Glutamatergic neuron (in vitro differentiated cells): ENCODE results near the gene SCMH1. TPM values are rescaled to one million over a fixed set of nuclear protein-coding genes. Genes with fewer than 3 reads are reported as not detected.

Source experiments
- DNase-seq: peaks from one replicate; pipeline ENCODE4 v3.0.0; 2022
- H3K27ac Mint-ChIP-seq: one replicate; pipeline ENCODE4 v1.8.0; 2020; ENCODE audit warnings: mild to moderate bottlenecking, mixed read lengths, inconsistent platforms; ENCODE audit not compliant: unreplicated experiment
- H3K27me3 Mint-ChIP-seq: one replicate; pipeline ENCODE4 v1.8.0; 2020; ENCODE audit warnings: mild to moderate bottlenecking, moderate library complexity, mixed read lengths, inconsistent platforms; ENCODE audit not compliant: unreplicated experiment
- H3K36me3 Mint-ChIP-seq: one replicate; pipeline ENCODE4 v1.8.0; 2020; ENCODE audit warnings: mild to moderate bottlenecking, mixed read lengths, inconsistent platforms; ENCODE audit not compliant: unreplicated experiment
- H3K4me1 Mint-ChIP-seq: one replicate; pipeline ENCODE4 v1.8.0; 2020; ENCODE audit warnings: mild to moderate bottlenecking, low read depth, mixed read lengths, inconsistent platforms; ENCODE audit not compliant: unreplicated experiment
- H3K4me3 Mint-ChIP-seq: one replicate; pipeline ENCODE4 v1.8.0; 2020; ENCODE audit warnings: mild to moderate bottlenecking, mixed read lengths, inconsistent platforms; ENCODE audit not compliant: unreplicated experiment
- H3K9me3 Mint-ChIP-seq: one replicate; pipeline ENCODE4 v1.8.0; 2020; ENCODE audit warnings: mild to moderate bottlenecking, moderate library complexity, mixed read lengths, inconsistent platforms; ENCODE audit not compliant: unreplicated experiment
- total RNA-seq: library from RNA; stranded (reverse); fragmentation: NEBNext Ultra II Directional; extraction: Animal tissue kit (Norgen Biotek cat#: 25700); gene quantifications from one replicate; pipeline ENCODE4 v1.2.1, GENCODE V29; 2021; ENCODE audit not compliant: unreplicated experiment
- TF ChIP-seq, protein P1 (sequence below): fragments of 200-600 bp; sonication (generic); IDR thresholded peaks from one replicate; pipeline ENCODE4 v1.5.0; 2021; ENCODE audit not compliant: partially characterized antibody, unreplicated experiment

The SCMH1 gene
- total RNA-seq, 1 donor from 2014 or later: 17.8 TPM

DNA sequence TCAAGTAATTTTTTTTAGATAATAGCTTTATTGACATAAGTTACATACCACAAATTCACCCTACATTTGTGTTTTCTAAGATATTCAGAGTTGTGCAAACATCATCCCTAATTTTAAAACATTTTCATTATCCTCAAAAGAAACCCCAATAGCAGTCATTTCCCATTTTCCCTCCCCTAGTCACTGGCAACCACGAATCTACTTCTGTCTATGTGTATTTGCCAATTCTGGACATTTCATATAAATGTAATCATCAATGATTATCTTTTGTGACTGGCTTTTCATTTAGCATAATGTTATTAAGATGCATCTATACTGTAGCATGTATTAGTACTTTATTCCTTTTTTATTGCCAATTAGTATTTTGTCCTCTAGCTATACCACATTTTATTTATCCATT lies 131.8 kb downstream of the SCMH1 start:
- TF ChIP-seq, protein P1, sequence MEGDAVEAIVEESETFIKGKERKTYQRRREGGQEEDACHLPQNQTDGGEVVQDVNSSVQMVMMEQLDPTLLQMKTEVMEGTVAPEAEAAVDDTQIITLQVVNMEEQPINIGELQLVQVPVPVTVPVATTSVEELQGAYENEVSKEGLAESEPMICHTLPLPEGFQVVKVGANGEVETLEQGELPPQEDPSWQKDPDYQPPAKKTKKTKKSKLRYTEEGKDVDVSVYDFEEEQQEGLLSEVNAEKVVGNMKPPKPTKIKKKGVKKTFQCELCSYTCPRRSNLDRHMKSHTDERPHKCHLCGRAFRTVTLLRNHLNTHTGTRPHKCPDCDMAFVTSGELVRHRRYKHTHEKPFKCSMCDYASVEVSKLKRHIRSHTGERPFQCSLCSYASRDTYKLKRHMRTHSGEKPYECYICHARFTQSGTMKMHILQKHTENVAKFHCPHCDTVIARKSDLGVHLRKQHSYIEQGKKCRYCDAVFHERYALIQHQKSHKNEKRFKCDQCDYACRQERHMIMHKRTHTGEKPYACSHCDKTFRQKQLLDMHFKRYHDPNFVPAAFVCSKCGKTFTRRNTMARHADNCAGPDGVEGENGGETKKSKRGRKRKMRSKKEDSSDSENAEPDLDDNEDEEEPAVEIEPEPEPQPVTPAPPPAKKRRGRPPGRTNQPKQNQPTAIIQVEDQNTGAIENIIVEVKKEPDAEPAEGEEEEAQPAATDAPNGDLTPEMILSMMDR: no peak
- no peaks in the 10 kb centered on the region for H3K27me3 Mint-ChIP-seq
- DNase-seq: no peak
- no peak overlapping the region for H3K4me3 Mint-ChIP-seq
- H3K9me3 Mint-ChIP-seq: no peaks in the 10 kb centered on the region
- H3K4me1 Mint-ChIP-seq: no peaks in the 10 kb centered on the region
- no peaks in the 10 kb centered on the region for H3K36me3 Mint-ChIP-seq
- no peak overlapping the region for H3K27ac Mint-ChIP-seq

DNA sequence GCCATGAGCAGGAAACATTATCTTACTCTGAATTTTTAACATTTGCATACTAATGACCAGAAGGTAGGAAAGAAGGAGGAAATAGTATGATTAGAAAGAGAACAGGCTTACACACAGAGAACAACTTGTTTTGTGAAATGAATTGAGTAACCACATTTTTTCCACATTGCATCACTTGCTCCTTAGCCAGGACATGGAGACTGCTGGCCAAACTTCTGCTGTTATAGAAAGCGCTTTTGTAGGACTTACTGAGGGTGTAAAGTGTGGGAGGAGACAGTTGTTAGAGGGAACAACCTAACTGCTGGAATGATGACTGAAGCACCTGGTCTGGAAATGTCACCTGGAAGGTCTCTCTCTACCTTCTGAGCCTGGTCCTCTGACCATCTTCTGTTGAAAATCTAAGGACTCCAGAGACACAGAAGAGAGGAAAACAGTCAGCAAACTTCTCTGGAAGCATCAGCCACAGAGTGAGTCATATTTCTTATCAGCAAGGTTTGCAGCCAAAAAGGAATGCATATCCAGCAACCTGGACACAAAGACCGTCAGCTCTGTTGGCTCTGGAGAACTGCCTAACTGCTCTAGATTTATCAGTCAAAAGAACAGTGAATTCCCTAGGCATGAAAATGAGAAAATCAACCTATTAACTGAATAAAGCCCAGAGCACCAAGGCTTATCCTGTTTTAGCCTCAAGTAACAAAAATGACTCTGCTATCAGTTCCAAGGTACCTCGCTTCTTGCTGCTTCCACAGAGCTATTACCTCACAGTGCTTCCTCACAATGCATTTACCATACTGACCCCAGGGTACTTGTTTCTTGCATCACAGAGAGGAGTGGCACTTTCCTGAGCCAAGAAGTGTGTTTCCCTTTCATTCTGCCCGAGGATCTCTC lies 132.6 kb downstream of the SCMH1 start:
- Mint-ChIP-seq H3K27me3 (no peaks in the 10 kb centered on the region), H3K4me3 (no peak overlapping the region), H3K36me3 (no peaks in the 10 kb centered on the region), H3K27ac (no peak overlapping the region), H3K4me1 (no peaks in the 10 kb centered on the region), H3K9me3 (no peaks in the 10 kb centered on the region)
- no peak for DNase-seq
- TF ChIP-seq, protein P1: no peak

DNA sequence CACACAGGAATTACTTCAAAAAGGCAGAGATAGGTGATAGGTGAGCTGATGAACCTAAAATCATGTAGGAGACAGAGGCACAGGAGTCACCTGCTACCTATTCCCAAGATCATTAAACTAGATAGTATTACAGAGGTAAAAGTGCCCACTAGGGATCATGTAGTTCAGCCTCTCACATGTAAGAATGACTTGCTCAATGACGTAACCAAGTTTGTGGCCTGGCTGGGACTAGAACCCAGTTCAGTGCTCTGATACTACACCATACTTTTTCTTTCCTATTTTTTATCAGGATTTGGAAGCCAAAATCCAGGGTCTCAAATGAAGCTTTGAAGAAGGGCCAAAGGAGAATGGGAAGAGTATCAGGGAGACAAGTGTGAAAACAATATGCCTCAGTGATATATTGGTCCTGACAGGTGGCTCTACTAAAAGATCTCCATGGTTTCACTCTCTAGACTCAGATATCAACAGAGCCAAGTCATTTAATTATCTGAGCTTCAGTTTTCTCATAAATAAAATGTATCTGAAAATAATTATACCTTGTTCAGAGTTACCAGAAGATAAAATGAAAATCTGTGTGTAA lies 133.3 kb downstream of the SCMH1 start:
- no peak overlapping the region for H3K27ac Mint-ChIP-seq
- no peak overlapping the region for H3K4me3 Mint-ChIP-seq
- H3K27me3 Mint-ChIP-seq: no peaks in the 10 kb centered on the region
- no peaks in the 10 kb centered on the region for H3K36me3 Mint-ChIP-seq
- no peaks in the 10 kb centered on the region for H3K4me1 Mint-ChIP-seq
- TF ChIP-seq, protein P1: no peak
- no peak for DNase-seq
- no peaks in the 10 kb centered on the region for H3K9me3 Mint-ChIP-seq

DNA sequence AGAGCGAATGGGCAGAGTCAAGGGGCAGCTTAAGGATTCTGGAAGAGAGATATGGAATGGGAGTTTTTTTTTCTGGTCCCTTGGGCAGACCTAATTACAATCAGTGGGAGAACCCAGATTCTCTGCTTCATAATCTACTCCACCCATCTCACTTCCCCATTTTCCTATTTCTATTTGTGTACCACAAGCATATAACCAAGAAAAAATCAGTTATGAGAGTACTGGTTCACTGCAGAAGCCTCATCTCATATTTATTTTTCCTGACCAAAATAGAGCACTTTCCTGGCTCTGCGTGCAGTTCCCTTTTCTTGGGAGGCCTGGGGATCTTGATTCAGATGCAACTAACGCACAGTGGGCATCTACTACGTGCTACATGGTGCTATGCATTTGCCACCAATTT lies 138.3 kb downstream of the SCMH1 start:
- Mint-ChIP-seq H3K4me3 (no peak overlapping the region), H3K27ac (no peak overlapping the region), H3K9me3 (no peaks in the 10 kb centered on the region), H3K36me3 (no peaks in the 10 kb centered on the region), H3K27me3 (no peaks in the 10 kb centered on the region), H3K4me1 (no peaks in the 10 kb centered on the region)
- no peak for DNase-seq
- TF ChIP-seq, protein P1: no peak

DNA sequence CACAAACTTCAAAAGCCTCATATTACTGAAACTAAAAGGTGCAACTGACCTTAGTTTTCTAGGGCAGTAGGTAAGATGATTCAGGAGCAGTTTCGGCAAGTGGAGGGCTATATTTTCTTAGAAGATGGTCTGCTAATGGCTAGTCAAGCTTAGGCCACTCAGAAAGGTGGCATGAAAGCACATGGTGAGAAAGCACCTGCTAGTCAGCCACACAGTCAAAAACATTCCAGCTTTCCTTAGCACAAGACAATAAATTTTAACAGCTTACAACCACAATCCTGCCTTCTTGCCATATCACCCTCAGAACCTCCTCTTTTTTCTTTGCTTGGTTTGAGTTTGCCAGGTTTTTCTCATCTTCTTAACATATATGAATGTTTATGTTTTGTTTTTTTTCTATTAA lies 139.5 kb downstream of the SCMH1 start:
- Mint-ChIP-seq H3K4me3 (no peak overlapping the region), H3K27me3 (no peaks in the 10 kb centered on the region), H3K27ac (no peak overlapping the region), H3K4me1 (no peaks in the 10 kb centered on the region), H3K36me3 (no peaks in the 10 kb centered on the region), H3K9me3 (no peaks in the 10 kb centered on the region)
- TF ChIP-seq, protein P1: no peak
- no peak for DNase-seq
